Ovary (tissue), 3 donors: ENCODE data around the gene PPP6R3.

Source experiments
- EP300 ChIP-seq: sonication (generic); formaldehyde crosslinking; IDR thresholded peaks from one replicate; pipeline ENCODE4 v1.6.1; 2017; ENCODE audit warnings: antibody characterized with exemption
- TF ChIP-seq, protein P1 (sequence below), 3 donors: fragments of 450-650 bp in 2 of 3; fragments of 200-600 bp in 1 of 3; IDR thresholded peaks; one replicate each; pipeline versions ENCODE4 v1.5.1 to v1.8.0; 2016 to 2022; ENCODE audit warnings: antibody characterized with exemption in 3 of 3, mild to moderate bottlenecking in 1 of 3
- donor health status: DM: no; HTN: no; CAD: no.

DNA sequence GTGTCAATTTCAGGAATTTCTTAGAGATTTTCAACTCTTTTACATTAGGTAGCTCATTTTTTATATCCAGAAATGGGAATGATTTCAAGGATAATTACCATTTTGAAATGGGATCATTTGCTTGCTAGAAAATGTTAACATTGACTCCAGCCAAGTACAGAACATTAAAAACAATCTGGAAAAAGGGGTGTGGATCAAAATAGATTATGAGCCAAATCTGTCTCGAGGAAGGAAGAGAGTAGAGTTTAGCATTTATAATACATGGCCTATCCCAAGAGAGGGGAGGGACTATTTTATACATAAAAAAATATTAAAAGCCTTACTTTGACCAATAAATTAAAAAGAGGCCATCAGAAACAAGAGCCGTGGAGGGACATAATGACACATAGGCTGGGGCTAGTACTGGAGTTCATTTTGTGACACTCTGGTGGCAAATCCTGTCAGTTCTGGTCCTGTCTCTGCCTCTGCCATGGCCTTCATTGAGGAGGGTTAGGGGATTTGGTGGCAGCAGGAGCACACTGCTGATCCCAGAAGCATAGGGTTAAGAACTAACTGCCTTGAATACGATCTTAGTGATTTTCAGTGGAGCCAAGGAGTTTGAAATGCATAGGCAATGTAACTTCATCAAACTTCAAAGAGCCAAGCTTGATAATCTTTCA is 20.4 kb downstream of the PPP6R3 start:
- TF ChIP-seq, protein P1, sequence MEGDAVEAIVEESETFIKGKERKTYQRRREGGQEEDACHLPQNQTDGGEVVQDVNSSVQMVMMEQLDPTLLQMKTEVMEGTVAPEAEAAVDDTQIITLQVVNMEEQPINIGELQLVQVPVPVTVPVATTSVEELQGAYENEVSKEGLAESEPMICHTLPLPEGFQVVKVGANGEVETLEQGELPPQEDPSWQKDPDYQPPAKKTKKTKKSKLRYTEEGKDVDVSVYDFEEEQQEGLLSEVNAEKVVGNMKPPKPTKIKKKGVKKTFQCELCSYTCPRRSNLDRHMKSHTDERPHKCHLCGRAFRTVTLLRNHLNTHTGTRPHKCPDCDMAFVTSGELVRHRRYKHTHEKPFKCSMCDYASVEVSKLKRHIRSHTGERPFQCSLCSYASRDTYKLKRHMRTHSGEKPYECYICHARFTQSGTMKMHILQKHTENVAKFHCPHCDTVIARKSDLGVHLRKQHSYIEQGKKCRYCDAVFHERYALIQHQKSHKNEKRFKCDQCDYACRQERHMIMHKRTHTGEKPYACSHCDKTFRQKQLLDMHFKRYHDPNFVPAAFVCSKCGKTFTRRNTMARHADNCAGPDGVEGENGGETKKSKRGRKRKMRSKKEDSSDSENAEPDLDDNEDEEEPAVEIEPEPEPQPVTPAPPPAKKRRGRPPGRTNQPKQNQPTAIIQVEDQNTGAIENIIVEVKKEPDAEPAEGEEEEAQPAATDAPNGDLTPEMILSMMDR (IDR thresholded peaks at IDR 0.05) = no peak
- no peak for TF ChIP-seq EP300
